Measurements from ENCODE around the gene ARHGAP10. TPM values are rescaled to one million over a fixed set of nuclear protein-coding genes. Genes with fewer than 3 reads are reported as not detected.
"Not testable (repeated sequence)": the region's sequence is repeated elsewhere in the genome, so short reads cannot be mapped to it uniquely, and the experiment has no call there.

ARHGAP10 gene
- total and polyA plus RNA-seq, 2 donors from 2014 or later, result 13.4 to 20.3 TPM

- DNase-seq, result no peak
- TF ChIP-seq, protein P1, sequence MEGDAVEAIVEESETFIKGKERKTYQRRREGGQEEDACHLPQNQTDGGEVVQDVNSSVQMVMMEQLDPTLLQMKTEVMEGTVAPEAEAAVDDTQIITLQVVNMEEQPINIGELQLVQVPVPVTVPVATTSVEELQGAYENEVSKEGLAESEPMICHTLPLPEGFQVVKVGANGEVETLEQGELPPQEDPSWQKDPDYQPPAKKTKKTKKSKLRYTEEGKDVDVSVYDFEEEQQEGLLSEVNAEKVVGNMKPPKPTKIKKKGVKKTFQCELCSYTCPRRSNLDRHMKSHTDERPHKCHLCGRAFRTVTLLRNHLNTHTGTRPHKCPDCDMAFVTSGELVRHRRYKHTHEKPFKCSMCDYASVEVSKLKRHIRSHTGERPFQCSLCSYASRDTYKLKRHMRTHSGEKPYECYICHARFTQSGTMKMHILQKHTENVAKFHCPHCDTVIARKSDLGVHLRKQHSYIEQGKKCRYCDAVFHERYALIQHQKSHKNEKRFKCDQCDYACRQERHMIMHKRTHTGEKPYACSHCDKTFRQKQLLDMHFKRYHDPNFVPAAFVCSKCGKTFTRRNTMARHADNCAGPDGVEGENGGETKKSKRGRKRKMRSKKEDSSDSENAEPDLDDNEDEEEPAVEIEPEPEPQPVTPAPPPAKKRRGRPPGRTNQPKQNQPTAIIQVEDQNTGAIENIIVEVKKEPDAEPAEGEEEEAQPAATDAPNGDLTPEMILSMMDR (IDR thresholded peaks at IDR 0.05; ENCODE audit: borderline replicate concordance, extremely low read depth, insufficient read depth), result no peak
- Histone ChIP-seq H3K4me3 (ENCODE audit: low read length in 3 of 3) (no peak overlapping the region), H3K36me3 (ENCODE audit: control insufficient read depth in 2 of 3, insufficient read depth in 3 of 3, low read length in 3 of 3) (peaks cover 3 to 25% (median 18%) of the 10 kb centered on the region in 3 donors), H3K9ac (ENCODE audit: low read length in 3 of 3) (no peak overlapping the region), H3K27ac (ENCODE audit: low read depth in 2 of 2, low read length in 2 of 2) (no peak overlapping the region), H3K4me1 (ENCODE audit: control insufficient read depth in 2 of 3, insufficient read depth in 2 of 3, low read depth in 1 of 3, low read length in 3 of 3) (no peaks in the 10 kb centered on the region), H3K9me3 (ENCODE audit: control insufficient read depth in 2 of 3, insufficient read depth in 1 of 3, low read length in 3 of 3) (peaks cover 0 to under 1% (median 0%) of the 10 kb centered on the region in 3 donors), H3K27me3 (ENCODE audit: control insufficient read depth, insufficient read depth, low read length) (no peaks in the 10 kb centered on the region)
- FAIRE-seq, result no peak
- intact Hi-C loops (cut with DNase I), result no loop called here
Measured at GRCh38 chr4:148079961-148080360, 348.1 kb downstream of the ARHGAP10 start.

DNA sequence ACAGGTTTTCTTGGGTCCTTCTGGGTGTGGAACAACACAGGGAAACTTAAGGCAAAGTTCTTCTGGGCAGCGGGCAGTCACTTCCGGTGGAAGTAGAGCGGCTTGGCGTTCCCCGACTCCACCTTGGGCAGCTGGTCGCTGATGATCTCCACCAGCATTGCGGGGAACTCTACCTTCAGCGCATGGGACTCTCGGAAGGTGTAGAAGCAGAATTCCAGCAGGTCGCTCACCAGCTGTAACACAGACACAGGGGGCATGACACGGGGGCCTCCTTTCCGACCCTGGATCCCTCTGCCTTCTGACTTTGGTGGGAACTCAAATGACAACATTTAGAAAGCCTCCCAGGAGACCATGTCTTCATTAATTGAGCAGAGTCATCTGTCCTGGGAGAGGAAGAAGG is 349.4 kb downstream of the ARHGAP10 start:
- intact Hi-C loops (cut with DNase I), result no loop called here
- H3K27me3 ChIP-seq (ENCODE audit: control insufficient read depth, insufficient read depth, low read length), result no peaks in the 10 kb centered on the region

DNA sequence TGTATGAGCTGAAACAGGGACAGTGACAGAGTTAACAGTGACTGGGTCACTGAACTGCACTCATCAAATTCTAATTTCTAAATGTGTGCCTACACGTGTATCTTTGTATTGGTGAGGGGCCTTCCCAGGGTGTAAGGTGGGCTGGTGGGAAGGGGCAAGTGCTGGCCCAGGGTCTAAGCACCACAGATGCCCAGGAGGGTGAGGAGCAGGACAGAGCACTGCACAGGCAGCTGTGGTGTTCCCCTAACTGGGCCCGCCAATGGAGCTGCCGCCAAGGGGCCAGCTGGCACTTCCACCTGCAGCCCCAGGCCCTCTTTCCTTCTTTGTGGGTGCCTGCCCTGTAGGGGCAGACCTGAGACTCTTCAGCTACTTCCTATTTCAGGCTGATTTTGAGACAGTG is 349.9 kb downstream of the ARHGAP10 start:
- H3K9ac ChIP-seq (ENCODE audit: low read length in 3 of 3), result no peak overlapping the region
- intact Hi-C loops (cut with DNase I), result no loop called here
- no peak overlapping the region for H3K27ac ChIP-seq (ENCODE audit: low read depth in 2 of 2, low read length in 2 of 2)
- DNase-seq, result peak in 1 of 5 donors; percentile 21
- H3K27me3 ChIP-seq (ENCODE audit: control insufficient read depth, insufficient read depth, low read length), result no peaks in the 10 kb centered on the region
- no peak for FAIRE-seq
- TF ChIP-seq, protein P1 (IDR thresholded peaks at IDR 0.05; ENCODE audit: borderline replicate concordance, extremely low read depth, insufficient read depth), result no peak
- no peak overlapping the region for H3K4me3 ChIP-seq (ENCODE audit: low read length in 3 of 3)
- peaks cover 0 to 25% (median 10%) of the 10 kb centered on the region in 3 donors for H3K36me3 ChIP-seq (ENCODE audit: control insufficient read depth in 2 of 3, insufficient read depth in 3 of 3, low read length in 3 of 3)
- H3K9me3 ChIP-seq (ENCODE audit: control insufficient read depth in 2 of 3, insufficient read depth in 1 of 3, low read length in 3 of 3), result no peaks in the 10 kb centered on the region
- no peaks in the 10 kb centered on the region for H3K4me1 ChIP-seq (ENCODE audit: control insufficient read depth in 2 of 3, insufficient read depth in 2 of 3, low read depth in 1 of 3, low read length in 3 of 3)

More for the DNA sequence above, 349.4 kb downstream of the ARHGAP10 start:
- H3K27ac ChIP-seq (ENCODE audit: low read depth in 2 of 2, low read length in 2 of 2), result no peak overlapping the region
- H3K9me3 ChIP-seq (ENCODE audit: control insufficient read depth in 2 of 3, insufficient read depth in 1 of 3, low read length in 3 of 3), result no peaks in the 10 kb centered on the region
- H3K9ac ChIP-seq (ENCODE audit: low read length in 3 of 3), result no peak overlapping the region
- FAIRE-seq, result no peak
- DNase-seq, result peak in 1 of 5 donors; percentile 20
- H3K4me1 ChIP-seq (ENCODE audit: control insufficient read depth in 2 of 3, insufficient read depth in 2 of 3, low read depth in 1 of 3, low read length in 3 of 3), result no peaks in the 10 kb centered on the region
- TF ChIP-seq, protein P1 (IDR thresholded peaks at IDR 0.05; ENCODE audit: borderline replicate concordance, extremely low read depth, insufficient read depth), result no peak
- no peak overlapping the region for H3K4me3 ChIP-seq (ENCODE audit: low read length in 3 of 3)
- peaks cover 0 to 25% (median 12%) of the 10 kb centered on the region in 3 donors for H3K36me3 ChIP-seq (ENCODE audit: control insufficient read depth in 2 of 3, insufficient read depth in 3 of 3, low read length in 3 of 3)

DNA sequence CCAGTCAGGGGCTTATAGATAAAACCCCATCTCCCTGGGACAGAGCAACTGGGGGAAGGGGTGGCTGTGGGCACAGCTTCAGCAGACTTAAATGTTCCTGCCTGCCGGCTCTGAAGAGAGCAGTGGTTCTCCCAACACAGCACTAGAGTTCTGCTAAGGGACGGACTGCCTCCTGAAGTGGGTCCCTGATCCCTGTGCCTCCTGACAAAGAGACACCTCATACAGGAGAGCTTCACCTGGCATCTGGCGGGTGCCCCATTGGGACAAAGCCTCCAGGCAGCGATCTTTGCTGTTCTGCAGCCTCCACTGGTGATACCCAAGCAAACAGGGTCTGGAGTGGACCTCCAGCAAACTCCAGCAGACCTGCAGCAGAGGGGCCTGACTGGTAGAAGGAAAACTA is 351.2 kb downstream of the ARHGAP10 start:
- H3K9ac ChIP-seq (ENCODE audit: low read length in 3 of 3); H3K4me3 ChIP-seq (ENCODE audit: low read length in 3 of 3); H3K27me3 ChIP-seq (ENCODE audit: control insufficient read depth, insufficient read depth, low read length); H3K9me3 ChIP-seq (ENCODE audit: control insufficient read depth in 2 of 3, insufficient read depth in 1 of 3, low read length in 3 of 3); H3K4me1 ChIP-seq (ENCODE audit: control insufficient read depth in 2 of 3, insufficient read depth in 2 of 3, low read depth in 1 of 3, low read length in 3 of 3); FAIRE-seq; H3K27ac ChIP-seq (ENCODE audit: low read depth in 2 of 2, low read length in 2 of 2); intact Hi-C loops (cut with DNase I): not testable (repeated sequence)
- peaks cover 0 to 22% (median 6%) of the 10 kb centered on the region in 3 donors for H3K36me3 ChIP-seq (ENCODE audit: control insufficient read depth in 2 of 3, insufficient read depth in 3 of 3, low read length in 3 of 3)
- DNase-seq, result peak in 1 of 5 donors; percentile 14

Measured in kidney (tissue), 14 donors.